Type B pancreatic cell (in vitro differentiated cells): ENCODE results near the gene CABYR. TPM values are rescaled to one million over a fixed set of nuclear protein-coding genes. Genes with fewer than 3 reads are reported as not detected.

Experiments used
- DNase-seq: peaks from one replicate; pipeline ENCODE4 v3.0.0; 2021; ENCODE audit warnings: mixed read lengths; ENCODE audit not compliant: unreplicated experiment; ENCODE audit errors: extremely low spot score
- H3K27ac Mint-ChIP-seq: 2 replicates; pipeline ENCODE4 v1.8.0; 2021; ENCODE audit warnings: mild to moderate bottlenecking, mixed read lengths
- H3K27me3 Mint-ChIP-seq: 2 replicates; pipeline ENCODE4 v1.8.0; 2021; ENCODE audit warnings: mixed read lengths
- H3K36me3 Mint-ChIP-seq: 2 replicates; pipeline ENCODE4 v1.8.0; 2021; ENCODE audit warnings: mixed read lengths
- H3K4me1 Mint-ChIP-seq: one replicate; pipeline ENCODE4 v1.8.0; 2021; ENCODE audit warnings: mixed read lengths; ENCODE audit not compliant: unreplicated experiment
- H3K4me3 Mint-ChIP-seq: 2 replicates; pipeline ENCODE4 v1.8.0; 2021; ENCODE audit warnings: mild to moderate bottlenecking, mixed read lengths
- H3K9me3 Mint-ChIP-seq: 2 replicates; pipeline ENCODE4 v1.8.0; 2021; ENCODE audit warnings: mixed read lengths
- total RNA-seq: library from RNA; stranded (reverse); gene quantifications from 2 replicates; pipeline ENCODE4 v1.2.1, GENCODE V29; 2021; ENCODE audit warnings: low replicate concordance
- TF ChIP-seq, protein P1 (sequence below): fragments of 200-600 bp; sonication (generic); conservative IDR thresholded peaks from 2 replicates; pipeline ENCODE4 v1.5.0; 2021; ENCODE audit warnings: antibody characterized with exemption, mild to moderate bottlenecking

The CABYR gene
- total RNA-seq, 1 donor from 2014 or later = 8.6 TPM

DNA sequence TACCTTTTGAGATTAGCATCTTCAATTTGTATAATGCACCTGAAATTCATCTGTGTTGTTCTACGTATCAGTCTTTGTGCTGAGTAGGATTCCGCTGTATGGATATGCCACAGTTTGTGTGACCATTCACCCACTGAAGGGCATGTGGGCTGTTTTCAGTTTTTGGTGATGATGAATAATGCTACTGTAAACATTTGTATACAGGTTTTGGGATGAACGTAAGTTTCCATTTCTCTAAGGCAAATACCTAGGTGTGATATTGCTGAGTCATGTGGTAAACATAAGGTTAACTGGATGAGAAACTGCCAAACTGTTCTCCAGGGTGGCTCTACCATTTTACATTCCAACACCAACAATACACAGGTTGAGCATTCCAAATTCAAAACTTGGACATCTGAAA, 35.1 kb downstream of the CABYR start:
- Mint-ChIP-seq H3K27ac (no peak overlapping the region), H3K9me3 (no peaks in the 10 kb centered on the region), H3K36me3 (peaks cover 20% of the 10 kb centered on the region), H3K27me3 (no peaks in the 10 kb centered on the region), H3K4me3 (no peak overlapping the region), H3K4me1 (no peaks in the 10 kb centered on the region)
- DNase-seq = no peak
- TF ChIP-seq, protein P1, sequence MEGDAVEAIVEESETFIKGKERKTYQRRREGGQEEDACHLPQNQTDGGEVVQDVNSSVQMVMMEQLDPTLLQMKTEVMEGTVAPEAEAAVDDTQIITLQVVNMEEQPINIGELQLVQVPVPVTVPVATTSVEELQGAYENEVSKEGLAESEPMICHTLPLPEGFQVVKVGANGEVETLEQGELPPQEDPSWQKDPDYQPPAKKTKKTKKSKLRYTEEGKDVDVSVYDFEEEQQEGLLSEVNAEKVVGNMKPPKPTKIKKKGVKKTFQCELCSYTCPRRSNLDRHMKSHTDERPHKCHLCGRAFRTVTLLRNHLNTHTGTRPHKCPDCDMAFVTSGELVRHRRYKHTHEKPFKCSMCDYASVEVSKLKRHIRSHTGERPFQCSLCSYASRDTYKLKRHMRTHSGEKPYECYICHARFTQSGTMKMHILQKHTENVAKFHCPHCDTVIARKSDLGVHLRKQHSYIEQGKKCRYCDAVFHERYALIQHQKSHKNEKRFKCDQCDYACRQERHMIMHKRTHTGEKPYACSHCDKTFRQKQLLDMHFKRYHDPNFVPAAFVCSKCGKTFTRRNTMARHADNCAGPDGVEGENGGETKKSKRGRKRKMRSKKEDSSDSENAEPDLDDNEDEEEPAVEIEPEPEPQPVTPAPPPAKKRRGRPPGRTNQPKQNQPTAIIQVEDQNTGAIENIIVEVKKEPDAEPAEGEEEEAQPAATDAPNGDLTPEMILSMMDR = no peak

DNA sequence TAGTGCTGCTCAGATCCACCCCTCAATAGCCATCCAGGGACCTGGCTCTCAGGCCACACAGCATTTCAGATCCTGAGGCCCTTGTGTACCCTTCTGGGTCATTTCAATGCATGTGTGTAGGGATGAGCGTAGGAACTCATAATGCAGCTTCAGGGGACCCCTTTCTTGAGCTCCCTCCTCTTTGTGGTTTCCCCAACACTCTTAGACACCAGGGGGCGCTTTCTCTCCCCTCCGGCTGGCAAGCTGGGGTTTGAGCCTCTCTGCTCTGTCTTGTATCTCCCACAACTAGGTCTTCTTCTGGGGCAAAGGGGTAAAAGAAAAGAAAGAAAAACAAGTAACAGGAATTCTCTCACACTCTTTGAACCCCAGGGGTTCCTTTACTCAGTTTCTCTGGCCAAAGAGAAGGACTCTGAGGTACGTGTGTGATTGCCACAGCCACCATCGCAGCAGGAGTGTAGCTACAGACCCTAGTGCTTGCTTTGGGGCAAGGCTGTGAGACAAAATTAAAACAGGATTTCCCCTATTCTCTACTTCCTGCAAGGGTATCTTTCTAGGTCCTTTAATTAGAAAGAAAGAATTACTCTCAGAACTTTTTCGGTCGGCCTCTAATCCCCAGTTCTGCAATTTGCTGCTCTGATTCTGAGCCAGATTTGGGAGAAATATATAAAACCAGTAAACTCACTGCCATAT, 38.0 kb downstream of the CABYR start:
- Mint-ChIP-seq H3K27ac (no peak overlapping the region), H3K4me3 (no peak overlapping the region), H3K36me3 (peaks cover 16% of the 10 kb centered on the region)

DNA sequence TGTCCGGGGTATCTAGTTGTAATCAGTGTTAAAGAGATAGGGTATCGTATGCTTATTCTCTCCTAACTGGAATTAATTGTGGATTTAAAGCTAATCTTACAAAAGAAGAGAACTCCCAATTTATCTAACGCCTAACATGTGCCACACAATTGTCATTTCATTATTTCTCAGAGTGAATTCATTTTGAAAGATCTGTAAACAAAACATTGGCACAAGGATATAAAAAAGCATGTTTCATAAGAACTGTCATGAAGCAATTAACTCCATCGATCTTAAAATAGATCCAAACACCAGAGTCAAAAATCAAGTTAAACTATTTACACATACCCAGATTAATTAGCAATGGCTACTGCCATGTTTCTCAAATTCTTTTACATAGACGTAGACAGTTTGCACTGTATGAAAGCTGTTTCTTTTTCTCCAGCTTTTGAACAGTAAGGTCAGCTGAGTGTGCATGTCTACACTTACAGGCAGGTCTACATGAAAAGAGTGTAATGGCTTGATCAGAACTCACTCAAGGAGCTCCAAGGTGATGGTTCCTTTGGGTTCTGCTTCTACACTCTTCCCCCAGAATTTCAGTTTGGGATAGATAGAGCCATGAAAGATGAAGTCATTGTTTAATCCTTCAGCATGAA, 38.8 kb downstream of the CABYR start:
- Mint-ChIP-seq H3K27me3 (no peaks in the 10 kb centered on the region), H3K4me3 (no peak overlapping the region), H3K9me3 (no peaks in the 10 kb centered on the region), H3K4me1 (no peaks in the 10 kb centered on the region), H3K27ac (no peak overlapping the region), H3K36me3 (peaks cover 13% of the 10 kb centered on the region)
- TF ChIP-seq, protein P1 = no peak
- no peak for DNase-seq

More for the DNA sequence above, 38.0 kb downstream of the CABYR start:
- no peak for DNase-seq
- Mint-ChIP-seq H3K4me1 (no peaks in the 10 kb centered on the region), H3K9me3 (no peaks in the 10 kb centered on the region), H3K27me3 (no peaks in the 10 kb centered on the region)
- TF ChIP-seq, protein P1 = peak; percentile 82

DNA sequence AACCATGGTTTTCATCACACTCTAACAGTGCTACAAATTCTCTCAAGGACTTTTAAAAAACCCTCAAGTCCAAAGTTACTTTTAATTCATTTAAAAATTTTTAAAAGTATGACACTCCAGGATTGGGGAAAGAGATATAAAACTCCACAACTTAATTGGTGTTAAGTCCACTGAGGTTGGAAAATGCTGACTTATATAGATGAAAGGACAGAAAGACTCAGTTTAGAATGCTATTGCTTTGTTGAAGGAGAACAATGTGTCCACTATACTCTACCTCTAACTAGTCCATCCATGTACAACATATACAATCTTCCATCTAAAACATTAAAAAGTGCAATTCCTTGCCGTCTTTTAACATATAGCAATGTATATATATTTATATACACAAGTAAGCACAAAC, 41.2 kb downstream of the CABYR start:
- Mint-ChIP-seq H3K9me3 (no peaks in the 10 kb centered on the region), H3K4me1 (no peaks in the 10 kb centered on the region), H3K36me3 (peaks cover 7% of the 10 kb centered on the region), H3K27ac (no peak overlapping the region), H3K4me3 (no peak overlapping the region), H3K27me3 (no peaks in the 10 kb centered on the region)
- TF ChIP-seq, protein P1 = no peak
- no peak for DNase-seq

DNA sequence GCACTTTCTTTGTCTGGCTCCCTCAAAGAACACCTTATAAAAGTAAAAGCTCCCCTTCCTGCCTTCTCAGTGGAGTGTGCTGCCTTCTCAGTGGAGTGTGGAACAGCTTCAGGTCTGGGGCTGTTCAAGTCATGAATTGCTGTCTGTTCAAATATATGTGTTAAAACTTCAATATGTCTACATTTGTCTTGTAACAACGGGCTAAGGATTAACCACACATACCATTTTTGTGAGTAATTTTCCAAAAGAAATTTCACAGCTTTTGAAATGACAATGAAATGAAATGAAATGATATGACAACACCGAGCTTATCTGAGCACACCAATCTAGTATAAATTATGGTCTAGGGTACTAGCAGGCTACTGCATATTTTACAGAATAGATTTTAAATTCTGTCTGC, 42.9 kb downstream of the CABYR start:
- Mint-ChIP-seq H3K9me3 (no peaks in the 10 kb centered on the region), H3K36me3 (peaks cover 8% of the 10 kb centered on the region), H3K4me1 (no peaks in the 10 kb centered on the region), H3K27me3 (no peaks in the 10 kb centered on the region), H3K4me3 (no peak overlapping the region), H3K27ac (no peak overlapping the region)
- DNase-seq = no peak
- TF ChIP-seq, protein P1 = no peak
